ENCODE measurements around the gene MFRP. TPM values are rescaled to one million over a fixed set of nuclear protein-coding genes. Genes with fewer than 3 reads are reported as not detected.

MFRP gene
- total and polyA plus RNA-seq, 9 of the 15 experiments (the other 6 are each of a cell fraction or from before 2014, with no cell fraction given): not detected

DNA sequence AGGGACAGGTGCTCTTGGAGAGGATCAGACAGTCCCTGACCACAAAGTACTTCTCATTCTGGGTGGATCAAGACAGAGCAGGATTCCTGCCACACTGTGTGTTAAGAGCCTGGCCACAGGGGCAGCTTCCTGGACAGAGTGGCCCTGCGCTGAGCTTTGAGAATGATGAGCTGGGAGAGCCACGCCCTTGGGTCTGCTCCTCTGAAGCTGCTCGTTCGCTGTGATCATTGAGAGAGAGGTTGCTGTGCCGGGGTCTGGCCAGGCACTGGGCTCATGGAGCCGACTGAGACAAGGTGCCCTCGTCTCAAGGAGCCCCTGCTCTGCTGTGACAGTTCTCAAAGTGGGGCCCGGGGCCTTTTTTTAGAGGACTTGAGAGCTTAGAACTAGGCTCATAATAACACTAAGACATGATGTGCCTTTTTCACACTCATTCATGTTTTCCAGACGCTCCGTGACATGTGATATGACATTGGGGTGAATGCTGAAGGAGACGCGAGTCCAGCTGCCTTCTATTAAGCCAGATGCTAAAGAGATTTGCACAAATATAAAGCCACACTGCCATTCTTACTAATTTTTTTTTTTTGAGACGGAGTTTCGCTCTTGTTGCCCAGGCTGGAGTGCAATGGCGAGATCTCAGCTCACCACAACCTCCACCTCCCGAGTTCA lies 1.6 kb upstream of the MFRP start:
- WGBS (ENCODE audit: insufficient coverage, low coverage, missing lambda C conversion rate): 17% methylated on average over 16 of the region's 16 CpGs
- DNase-seq (ENCODE audit: extremely low read depth in 1 of 4, low spot score in 3 of 4) (peak in 1 of 4 experiments; percentile 30), FAIRE-seq (no peak), ATAC-seq (peak; percentile 67)
- Histone ChIP-seq H3K4me1 (replicated peaks in 1 of 2; ENCODE audit: control insufficient read depth in 2 of 2, insufficient read depth in 2 of 2, low read length in 2 of 2) (peaks cover 4 to 7% of the 10 kb centered on the region in 2 experiments; a peak in 4 of 5 replicates), H3K36me3 (ENCODE audit: control insufficient read depth, insufficient read depth, low read length) (no peaks in the 10 kb centered on the region), H3K9me1 (ENCODE audit: control insufficient read depth, insufficient read depth, low read length) (no peaks in the 10 kb centered on the region), H3K9me3 (replicated peaks; ENCODE audit: control insufficient read depth, insufficient read depth, low read depth, low read length) (no peaks in the 10 kb centered on the region), H3K4me3 (no peak overlapping the region), H3K27me3 (ENCODE audit: control insufficient read depth in 2 of 2, insufficient read depth in 2 of 2, low read length in 2 of 2) (peaks cover 0 to 10% of the 10 kb centered on the region in 2 experiments; a peak in 3 of 5 replicates), H3K79me2 (ENCODE audit: control insufficient read depth, insufficient read depth, low read length) (no peaks in the 10 kb centered on the region), H3K9ac (ENCODE audit: insufficient read depth in 1 of 2, low read depth in 2 of 2, low read length in 2 of 2) (peak overlapping the region in 1 of 2 experiments; percentile 70; a peak in 1 of 4 replicates), H3K4me2 (ENCODE audit: insufficient read depth, low read length) (no peak overlapping the region), H2AFZ (ENCODE audit: low read depth, low read length) (peak overlapping the region; percentile 70), H3K27ac (ENCODE audit: extremely low read depth, low read depth, low read length) (no peak overlapping the region), H4K20me1 (replicated peaks; ENCODE audit: control insufficient read depth, insufficient read depth, low read length) (no peaks in the 10 kb centered on the region; the same call in 1 of the 2 replicates)
- intact Hi-C loops (cut with micrococcal nuclease): no loop called here
- TF ChIP-seq, protein P1, sequence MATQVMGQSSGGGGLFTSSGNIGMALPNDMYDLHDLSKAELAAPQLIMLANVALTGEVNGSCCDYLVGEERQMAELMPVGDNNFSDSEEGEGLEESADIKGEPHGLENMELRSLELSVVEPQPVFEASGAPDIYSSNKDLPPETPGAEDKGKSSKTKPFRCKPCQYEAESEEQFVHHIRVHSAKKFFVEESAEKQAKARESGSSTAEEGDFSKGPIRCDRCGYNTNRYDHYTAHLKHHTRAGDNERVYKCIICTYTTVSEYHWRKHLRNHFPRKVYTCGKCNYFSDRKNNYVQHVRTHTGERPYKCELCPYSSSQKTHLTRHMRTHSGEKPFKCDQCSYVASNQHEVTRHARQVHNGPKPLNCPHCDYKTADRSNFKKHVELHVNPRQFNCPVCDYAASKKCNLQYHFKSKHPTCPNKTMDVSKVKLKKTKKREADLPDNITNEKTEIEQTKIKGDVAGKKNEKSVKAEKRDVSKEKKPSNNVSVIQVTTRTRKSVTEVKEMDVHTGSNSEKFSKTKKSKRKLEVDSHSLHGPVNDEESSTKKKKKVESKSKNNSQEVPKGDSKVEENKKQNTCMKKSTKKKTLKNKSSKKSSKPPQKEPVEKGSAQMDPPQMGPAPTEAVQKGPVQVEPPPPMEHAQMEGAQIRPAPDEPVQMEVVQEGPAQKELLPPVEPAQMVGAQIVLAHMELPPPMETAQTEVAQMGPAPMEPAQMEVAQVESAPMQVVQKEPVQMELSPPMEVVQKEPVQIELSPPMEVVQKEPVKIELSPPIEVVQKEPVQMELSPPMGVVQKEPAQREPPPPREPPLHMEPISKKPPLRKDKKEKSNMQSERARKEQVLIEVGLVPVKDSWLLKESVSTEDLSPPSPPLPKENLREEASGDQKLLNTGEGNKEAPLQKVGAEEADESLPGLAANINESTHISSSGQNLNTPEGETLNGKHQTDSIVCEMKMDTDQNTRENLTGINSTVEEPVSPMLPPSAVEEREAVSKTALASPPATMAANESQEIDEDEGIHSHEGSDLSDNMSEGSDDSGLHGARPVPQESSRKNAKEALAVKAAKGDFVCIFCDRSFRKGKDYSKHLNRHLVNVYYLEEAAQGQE (IDR thresholded peaks at IDR 0.05; ENCODE audit: borderline replicate concordance): peak; percentile 28; the same call in 1 of the 2 replicates
- TF ChIP-seq, protein P1 (CRISPR knock-in tag; IDR thresholded peaks at IDR 0.05; ENCODE audit: low read depth): no peak
- TF ChIP-seq ADNP (tag; IDR thresholded peaks at IDR 0.05) (no peak), ZKSCAN1 (IDR thresholded peaks at IDR 0.05; ENCODE audit: low read depth, low read length) (peak; percentile 81; the same call in 1 of the 2 replicates), CTBP1 (IDR thresholded peaks at IDR 0.05; ENCODE audit: borderline replicate concordance) (0 out of 2 replicates have a peak, but pooled peaks have one; percentile 19)
- ChIA-PET CTCF (ENCODE audit: low intra/inter-chr PET ratio) (no interaction called here), POLR2A (interaction anchor here (0.7 to 2.0 kb wide), 7 partner anchors 8 to 608 kb away, joined by 3 to 14 read pairs (median 5); no protein-coding TSS in a partner anchor)
- in situ Hi-C loops (cut with MboI): no loop called here
- no TSS peak for BruUV-seq (replicated peaks)

Measured in K562 (cell line).